GM12878 (cell line): ENCODE results near the gene CCDC27. TPM values are rescaled to one million over a fixed set of nuclear protein-coding genes. Genes with fewer than 3 reads are reported as not detected.

Experiments
- ATAC-seq: fragments of 200-7000 bp; cut with Tn5 transposase; 3 replicates; pipeline ENCODE4 v1.9.1; 2020; ENCODE audit warnings: mild to moderate bottlenecking, moderate library complexity
- BruUV-seq: library from RNA; stranded (reverse); fragments of 400-500 nt; replicated peaks from 2 replicates; lab custom pipeline; 2021; lab: Mats Ljungman, UMichigan
- CTCF ChIA-PET: fragments of 300-600 bp; sonication (Branson Sonifier 250); formaldehyde crosslinking; extraction: SDS; loops from one replicate; lab custom pipeline; 2021; ENCODE audit warnings: inconsistent platforms; lab: Yijun Ruan, JAX
- POLR2A ChIA-PET: fragments of 350-600 bp; formaldehyde crosslinking; extraction: SDS; loops from one replicate; lab custom pipeline; 2021; ENCODE audit warnings: inconsistent platforms; lab: Charles Lee
- RAD21 ChIA-PET: fragments of 300-600 bp; sonication (Branson Sonifier 250); formaldehyde crosslinking; loops from one replicate; lab custom pipeline; 2023; ENCODE audit warnings: antibody characterized with exemption; ENCODE audit not compliant: unreplicated experiment; lab: Charles Lee
- SMC1A ChIA-PET: fragments of 300-600 bp; sonication (Branson Sonifier 250); formaldehyde crosslinking; loops from one replicate; lab custom pipeline; 2023; ENCODE audit not compliant: unreplicated experiment, uncharacterized antibody; lab: Charles Lee
- DNase-seq: peaks from one replicate; pipeline ENCODE4 v3.0.0-alpha.2; 2011; ENCODE audit warnings: low read depth, low spot score
- FAIRE-seq: peaks from 3 replicates; lab custom pipeline; 2011; peaks lifted over from hg19 to GRCh38; lab: Jason Lieb, UNC
- H2AFZ ChIP-seq: 2 replicates; pipeline ENCODE4 v1.6.0; 2011; ENCODE audit warnings: low read depth, low read length, control low read depth; ENCODE audit not compliant: control insufficient read depth
- H3K27ac ChIP-seq: 2 replicates; pipeline ENCODE4 v1.5.1; 2011; ENCODE audit warnings: control low read depth; ENCODE audit not compliant: control insufficient read depth, insufficient read depth
- H3K27me3 ChIP-seq, 2 experiments: replicated peaks in 1 of 2; 2 replicates each; pipeline versions ENCODE4 v1.6.0 to v1.6.1; 2011; ENCODE audit warnings: low read length in 1 of 2; ENCODE audit not compliant: control insufficient read depth in 2 of 2, insufficient read depth in 2 of 2
- H3K36me3 ChIP-seq, 2 experiments: 2 replicates each; pipeline ENCODE4 v1.5.1; 2011; ENCODE audit warnings: low read length in 1 of 2; ENCODE audit not compliant: control insufficient read depth in 2 of 2, insufficient read depth in 2 of 2
- H3K4me1 ChIP-seq: 2 replicates; pipeline ENCODE4 v1.6.1; 2011; ENCODE audit warnings: mild to moderate bottlenecking, low read length, moderate library complexity, mixed read lengths; ENCODE audit not compliant: control insufficient read depth, insufficient read depth
- H3K4me2 ChIP-seq: 2 replicates; pipeline ENCODE4 v1.6.0; 2011; ENCODE audit warnings: control low read depth; ENCODE audit not compliant: control insufficient read depth, insufficient read depth
- H3K4me3 ChIP-seq: fragments of 200-600 bp; sonication (generic); 2 replicates; pipeline ENCODE4 v1.5.1; 2016
- H3K79me2 ChIP-seq: 2 replicates; pipeline ENCODE4 v1.6.0; 2011; ENCODE audit warnings: low read length; ENCODE audit not compliant: control insufficient read depth, insufficient read depth
- H3K9ac ChIP-seq: 2 replicates; pipeline ENCODE4 v1.8.0; 2011; ENCODE audit warnings: low read length, control low read depth, mixed read lengths; ENCODE audit not compliant: control insufficient read depth, insufficient read depth
- H3K9me3 ChIP-seq: replicated peaks from 3 replicates; pipeline ENCODE4 v1.5.1; 2011; ENCODE audit warnings: mild to moderate bottlenecking, low read length; ENCODE audit not compliant: control insufficient read depth, insufficient read depth
- H4K20me1 ChIP-seq: 2 replicates; pipeline ENCODE4 v1.6.0; 2011; ENCODE audit not compliant: control insufficient read depth, insufficient read depth
- BCL3 ChIP-seq: IDR thresholded peaks from 2 replicates; pipeline ENCODE4 v1.6.1; 2011; ENCODE audit warnings: borderline replicate concordance, low read depth, mild to moderate bottlenecking, moderate library complexity, low read length; ENCODE audit not compliant: insufficient read depth, poor library complexity, severe bottlenecking
- BRCA1 ChIP-seq: IDR thresholded peaks from 2 replicates; pipeline ENCODE4 v1.6.1; 2011; ENCODE audit warnings: low read depth, low read length, improper control_type of control experiment
- CBX5 ChIP-seq: sonication (generic); IDR thresholded peaks from 2 replicates; pipeline ENCODE4 v1.6.1; 2016; ENCODE audit warnings: low read depth, moderate library complexity, mild to moderate bottlenecking, inconsistent platforms
- CREB1 ChIP-seq: IDR thresholded peaks from 2 replicates; pipeline ENCODE4 v1.6.1; 2012; ENCODE audit warnings: low read depth, mild to moderate bottlenecking, inconsistent platforms
- HDAC2 ChIP-seq: fragments of 200-600 bp; sonication (generic); IDR thresholded peaks from 2 replicates; pipeline ENCODE4 v1.6.1; 2017
- MLLT1 ChIP-seq: fragments of 450-650 bp; IDR thresholded peaks from 2 replicates; pipeline ENCODE4 v1.6.1; 2016; ENCODE audit warnings: mild to moderate bottlenecking
- MXI1 ChIP-seq: fragments of 150-350 bp; IDR thresholded peaks from 2 replicates; pipeline ENCODE4 v1.6.1; 2011; ENCODE audit warnings: low read depth, mild to moderate bottlenecking, inconsistent platforms, low read length, improper control_type of control experiment
- MYC ChIP-seq: IDR thresholded peaks from 2 replicates; pipeline ENCODE4 v1.6.1; 2011; ENCODE audit warnings: mild to moderate bottlenecking, low read length, moderate library complexity, inconsistent platforms; ENCODE audit not compliant: insufficient read depth, insufficient replicate concordance, insufficient read length, severe bottlenecking
- NFXL1 ChIP-seq: fragments of 450-650 bp; IDR thresholded peaks from 2 replicates; pipeline ENCODE4 v1.6.1; 2017; ENCODE audit warnings: antibody characterized with exemption, mild to moderate bottlenecking, borderline replicate concordance
- REST ChIP-seq: IDR thresholded peaks from 2 replicates; pipeline ENCODE4 v1.6.1; 2012; ENCODE audit warnings: mild to moderate bottlenecking, low read depth, low read length
- SMARCA5 ChIP-seq: fragments of 450-650 bp; IDR thresholded peaks from 2 replicates; pipeline ENCODE4 v1.6.1; 2017; ENCODE audit warnings: mild to moderate bottlenecking
- TAF1 ChIP-seq: IDR thresholded peaks from 2 replicates; pipeline ENCODE4 v1.6.1; 2011; ENCODE audit warnings: mild to moderate bottlenecking, low read depth, low read length, borderline replicate concordance
- ZNF592 ChIP-seq: fragments of 450-650 bp; IDR thresholded peaks from 2 replicates; pipeline ENCODE4 v1.6.1; 2017; ENCODE audit warnings: mild to moderate bottlenecking, moderate library complexity
- WGBS: methylation state at CpG from one replicate; pipeline ENCODE4 v1.1.6; 2016; ENCODE audit warnings: low lambda C conversion rate; ENCODE audit not compliant: insufficient replicate concordance, insufficient coverage; ENCODE audit errors: missing lambda C conversion rate; 5-methylcytosine and 5-hydroxymethylcytosine counted together
- in situ Hi-C: fragments of 300-500 bp; cut with MboI; formaldehyde crosslinking; loops from 9 replicates; pipeline ENCODE4 v1.14.3; 2018; ENCODE audit warnings: mixed read lengths
- intact Hi-C: fragments of 100-400 bp; cut with micrococcal nuclease; formaldehyde crosslinking; loops from one replicate; pipeline ENCODE4 v1.14.2; 2022; ENCODE audit not compliant: unreplicated experiment
- polyA plus RNA-seq, 11 experiments: library from polyadenylated mRNA; depleted of rRNA in 4 of 11; unstranded in 6 of 11; stranded (reverse) in 5 of 11; fragments of >200 nt; fragmentation: Nextera tagmentation in 4 of 11; fragmentation: Illumina TruSeq in 1 of 11; extraction: Ambion mirVana in 4 of 11; extraction: Trizol in 1 of 11; gene quantifications; 1 replicate in 1 of 11; 2 replicates in 10 of 11; pipeline versions ENCODE4 v1.2.1 to v1.2.3, GENCODE V29; 2011 to 2016; ENCODE audit warnings: inconsistent platforms in 2 of 11, missing spikeins in 2 of 11, low read depth in 1 of 11
- total RNA-seq, 4 experiments: library from RNA; depleted of rRNA in 3 of 4; stranded (reverse); fragments of >200 nt in 3 of 4; fragmentation: Illumina TruSeq in 1 of 4; extraction: Trizol in 1 of 4; gene quantifications; 2 replicates each; pipeline versions ENCODE4 v1.2.1 to v1.2.3, GENCODE V29; 2013 to 2021

CCDC27 gene
- total and polyA plus RNA-seq, 10 of the 15 experiments (the other 5 are each of a cell fraction or from before 2014, with no cell fraction given) = 0.05 TPM; not detected in 9

- FAIRE-seq = no peak
- ChIA-PET CTCF (no interaction called here), SMC1A (no interaction called here), POLR2A (interaction anchor here (0.6 kb wide), 1 partner anchor 104 kb away, joined by 4 read pairs; no protein-coding TSS in a partner anchor), RAD21 (no interaction called here)
- no TSS peak for BruUV-seq
- TF ChIP-seq SMARCA5 (no peak), ZNF592 (no peak), NFXL1 (no peak), MXI1 (no peak), TAF1 (no peak), HDAC2 (no peak), REST (no peak), CBX5 (no peak), BRCA1 (no peak), BCL3 (no peak), CREB1 (no peak), MYC (no peak), MLLT1 (no peak)
- Histone ChIP-seq H3K4me3 (no peak overlapping the region), H3K9ac (no peak overlapping the region), H3K4me2 (no peak overlapping the region), H2AFZ (no peak overlapping the region), H3K36me3 (no peaks in the 10 kb centered on the region), H3K27me3 (no peaks in the 10 kb centered on the region), H4K20me1 (no peaks in the 10 kb centered on the region), H3K4me1 (peaks cover 11% of the 10 kb centered on the region), H3K9me3 (no peaks in the 10 kb centered on the region), H3K27ac (no peak overlapping the region), H3K79me2 (no peaks in the 10 kb centered on the region)
- ATAC-seq = no peak
- intact Hi-C loops (no loop called here), in situ Hi-C loops (no loop called here)
- 17% methylated on average over 5 of the region's 5 CpGs for WGBS
- no peak for DNase-seq
Observed at GRCh38 chr1:3749512-3749911, 2.7 kb upstream of the CCDC27 start.
